HepG2 (cell line): ENCODE measurements around the gene PPP1R7. TPM values are rescaled to one million over a fixed set of nuclear protein-coding genes. Genes with fewer than 3 reads are reported as not detected.
A peak's percentile ranks its signal among the peaks of the same experiment; 100 is the strongest.

Experiments
- ATAC-seq: fragments of 200-7000 bp; cut with Tn5 transposase; 3 replicates; pipeline ENCODE4 v1.9.1; 2020; ENCODE audit warnings: mild to moderate bottlenecking, moderate library complexity
- BruUV-seq: library from RNA; stranded (reverse); fragments of 400-500 nt; replicated peaks from 2 replicates; lab custom pipeline; 2021; lab: Mats Ljungman, UMichigan
- CTCF ChIA-PET: fragments of 300-600 bp; formaldehyde crosslinking; extraction: SDS; loops from one replicate; lab custom pipeline; 2021; ENCODE audit warnings: low total read pairs, inconsistent platforms, low intra/inter-chr PET ratio; lab: Yijun Ruan, JAX
- POLR2A ChIA-PET: fragments of 350-600 bp; sonication (Branson Sonifier 250); formaldehyde crosslinking; loops from one replicate; lab custom pipeline; 2020; ENCODE audit warnings: antibody characterized with exemption, inconsistent platforms; lab: Yijun Ruan, JAX
- DNase-seq: peaks from one replicate; pipeline ENCODE4 v3.0.0-alpha.2; 2015; ENCODE audit warnings: low spot score
- FAIRE-seq: peaks from 3 replicates; lab custom pipeline; 2011; peaks lifted over from hg19 to GRCh38; lab: Jason Lieb, UNC
- H2AFZ ChIP-seq: one replicate; pipeline ENCODE4 v1.6.1; 2011; ENCODE audit warnings: low read length, inconsistent platforms
- H3K27ac ChIP-seq: fragments of 300-600 bp; 3 replicates; pipeline ENCODE4 v1.8.0; 2011; ENCODE audit warnings: mixed run types, mild to moderate bottlenecking, mixed read lengths, low read length, inconsistent platforms; ENCODE audit not compliant: insufficient read depth; ENCODE audit errors: extremely low read length
- H3K27me3 ChIP-seq, 2 experiments: fragments of 200-600 bp in 1 of 2; 2 replicates in 1 of 2; 3 replicates in 1 of 2; pipeline versions ENCODE4 v1.6.0 to v1.8.0; 2011; ENCODE audit warnings: low read length in 2 of 2, mild to moderate bottlenecking in 2 of 2, moderate library complexity in 2 of 2, inconsistent platforms in 1 of 2; ENCODE audit not compliant: insufficient read depth in 2 of 2, control insufficient read depth in 1 of 2
- H3K36me3 ChIP-seq, 2 experiments: fragments of 200-600 bp in 1 of 2; replicated peaks in 1 of 2; 2 replicates in 1 of 2; 3 replicates in 1 of 2; pipeline versions ENCODE4 v1.5.1 to v1.8.0; 2011; ENCODE audit warnings: low read length in 2 of 2, inconsistent platforms in 1 of 2; ENCODE audit not compliant: insufficient read depth in 2 of 2, control insufficient read depth in 1 of 2
- H3K4me1 ChIP-seq: 2 replicates; pipeline ENCODE4 v1.5.1; 2012; ENCODE audit warnings: low read length, inconsistent platforms; ENCODE audit not compliant: insufficient read depth
- H3K4me2 ChIP-seq: 2 replicates; pipeline ENCODE4 v1.6.0; 2011; ENCODE audit warnings: low read depth, low read length, inconsistent platforms
- H3K4me3 ChIP-seq, 3 experiments: fragments of 200-600 bp in 1 of 3; sonication (generic), shearing (Covaris generic) in 1 of 3; replicated peaks in 1 of 3; 2 replicates each; pipeline ENCODE4 v1.5.1; 2011 to 2016; ENCODE audit warnings: low read length in 3 of 3, inconsistent platforms in 2 of 3, low read depth in 2 of 3, mild to moderate bottlenecking in 2 of 3, control low read depth in 1 of 3, mixed read lengths in 1 of 3; ENCODE audit not compliant: insufficient read depth in 1 of 3
- H3K79me2 ChIP-seq: one replicate; pipeline ENCODE4 v1.6.1; 2011; ENCODE audit warnings: low read length, inconsistent platforms; ENCODE audit not compliant: insufficient read depth
- H3K9ac ChIP-seq: 2 replicates; pipeline ENCODE4 v1.6.0; 2011; ENCODE audit warnings: mild to moderate bottlenecking, low read depth, low read length, inconsistent platforms; ENCODE audit not compliant: insufficient read depth
- H3K9me3 ChIP-seq: 2 replicates; pipeline ENCODE4 v1.5.1; 2012; ENCODE audit warnings: mild to moderate bottlenecking, low read length
- H4K20me1 ChIP-seq: 2 replicates; pipeline ENCODE4 v1.6.0; 2011; ENCODE audit warnings: inconsistent platforms, mild to moderate bottlenecking, low read length, moderate library complexity; ENCODE audit not compliant: insufficient read depth
- AGO2 ChIP-seq: fragments of 200-400 bp; formaldehyde crosslinking; optimal IDR thresholded peaks from 2 replicates; pipeline ENCODE3; 2017; ENCODE audit warnings: mild to moderate bottlenecking, low read depth, low read length, moderate library complexity
- TBP ChIP-seq: sonication (generic); formaldehyde crosslinking; IDR thresholded peaks from 2 replicates; pipeline ENCODE4 v1.5.0; 2020; ENCODE audit warnings: missing genetic modification reagents
- WGBS: methylation state at CpG from one replicate; pipeline ENCODE4 v1.1.6; 2017; ENCODE audit warnings: low lambda C conversion rate; 5-methylcytosine and 5-hydroxymethylcytosine counted together
- in situ Hi-C: cut with HindIII; loops from 2 replicates; pipeline ENCODE4 v1.10.0; 2017; ENCODE audit warnings: low pct_unique_long_range_greater_than_20kb; ENCODE audit not compliant: extremely low pct_ligation_motif_present
- intact Hi-C: fragments of 100-400 bp; cut with micrococcal nuclease; formaldehyde crosslinking; loops from one replicate; pipeline ENCODE4 v1.10.0; 2022; ENCODE audit not compliant: unreplicated experiment
- polyA plus RNA-seq, 8 experiments: library from polyadenylated mRNA; depleted of rRNA in 3 of 8; stranded (reverse) in 7 of 8; unstranded in 1 of 8; fragments of >200 nt; fragmentation: Illumina TruSeq in 4 of 8; extraction: Trizol in 4 of 8; gene quantifications; 2 replicates each; pipeline versions ENCODE4 v1.2.1 to v1.2.3, GENCODE V29; 2011 to 2016; ENCODE audit warnings: low read depth in 4 of 8, missing spikeins in 1 of 8, mixed read lengths in 1 of 8; ENCODE audit not compliant: insufficient read depth in 1 of 8
- total RNA-seq, 5 experiments: library from RNA; depleted of rRNA; stranded (reverse); fragments of >200 nt; fragmentation: Illumina TruSeq; extraction: Trizol; gene quantifications; 2 replicates each; pipeline ENCODE4 v1.2.3, GENCODE V29; 2016; ENCODE audit warnings: low read depth in 1 of 5
- TF ChIP-seq, protein P1 (sequence below), 2 experiments: fragments of 450-650 bp in 1 of 2; sonication (generic) in 1 of 2; formaldehyde crosslinking in 1 of 2; IDR thresholded peaks; 2 replicates each; pipeline versions ENCODE4 v1.6.1 to v1.8.0; 2016 to 2022; ENCODE audit warnings: antibody characterized with exemption in 1 of 2, mild to moderate bottlenecking in 1 of 2, missing genetic modification reagents in 1 of 2

Gene PPP1R7
- total and polyA plus RNA-seq, 2 of the 13 experiments (the other 11 are each of a cell fraction or from before 2014, with no cell fraction given) = 33.3 to 67.9 TPM

DNA sequence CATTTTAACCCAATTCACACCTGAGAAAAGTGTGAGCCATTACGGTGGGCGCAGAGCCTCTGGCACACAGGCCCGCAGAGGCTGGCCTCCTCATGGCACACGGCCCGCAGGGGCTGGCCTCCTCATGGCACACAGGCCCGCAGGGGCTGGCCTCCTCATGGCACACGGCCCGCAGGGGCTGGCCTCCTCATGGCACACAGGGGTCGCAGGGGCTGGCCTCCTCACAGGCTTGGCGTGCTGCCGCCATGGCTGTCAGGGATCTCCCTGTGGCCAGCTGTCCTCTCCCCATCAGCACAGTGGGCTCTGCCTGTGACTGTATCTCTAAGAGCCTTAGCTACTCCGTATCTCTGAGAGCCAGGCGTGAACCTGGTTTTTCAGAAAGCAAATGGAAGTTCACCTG is 62.8 kb downstream of the PPP1R7 start (continued):
- TF ChIP-seq, protein P1, sequence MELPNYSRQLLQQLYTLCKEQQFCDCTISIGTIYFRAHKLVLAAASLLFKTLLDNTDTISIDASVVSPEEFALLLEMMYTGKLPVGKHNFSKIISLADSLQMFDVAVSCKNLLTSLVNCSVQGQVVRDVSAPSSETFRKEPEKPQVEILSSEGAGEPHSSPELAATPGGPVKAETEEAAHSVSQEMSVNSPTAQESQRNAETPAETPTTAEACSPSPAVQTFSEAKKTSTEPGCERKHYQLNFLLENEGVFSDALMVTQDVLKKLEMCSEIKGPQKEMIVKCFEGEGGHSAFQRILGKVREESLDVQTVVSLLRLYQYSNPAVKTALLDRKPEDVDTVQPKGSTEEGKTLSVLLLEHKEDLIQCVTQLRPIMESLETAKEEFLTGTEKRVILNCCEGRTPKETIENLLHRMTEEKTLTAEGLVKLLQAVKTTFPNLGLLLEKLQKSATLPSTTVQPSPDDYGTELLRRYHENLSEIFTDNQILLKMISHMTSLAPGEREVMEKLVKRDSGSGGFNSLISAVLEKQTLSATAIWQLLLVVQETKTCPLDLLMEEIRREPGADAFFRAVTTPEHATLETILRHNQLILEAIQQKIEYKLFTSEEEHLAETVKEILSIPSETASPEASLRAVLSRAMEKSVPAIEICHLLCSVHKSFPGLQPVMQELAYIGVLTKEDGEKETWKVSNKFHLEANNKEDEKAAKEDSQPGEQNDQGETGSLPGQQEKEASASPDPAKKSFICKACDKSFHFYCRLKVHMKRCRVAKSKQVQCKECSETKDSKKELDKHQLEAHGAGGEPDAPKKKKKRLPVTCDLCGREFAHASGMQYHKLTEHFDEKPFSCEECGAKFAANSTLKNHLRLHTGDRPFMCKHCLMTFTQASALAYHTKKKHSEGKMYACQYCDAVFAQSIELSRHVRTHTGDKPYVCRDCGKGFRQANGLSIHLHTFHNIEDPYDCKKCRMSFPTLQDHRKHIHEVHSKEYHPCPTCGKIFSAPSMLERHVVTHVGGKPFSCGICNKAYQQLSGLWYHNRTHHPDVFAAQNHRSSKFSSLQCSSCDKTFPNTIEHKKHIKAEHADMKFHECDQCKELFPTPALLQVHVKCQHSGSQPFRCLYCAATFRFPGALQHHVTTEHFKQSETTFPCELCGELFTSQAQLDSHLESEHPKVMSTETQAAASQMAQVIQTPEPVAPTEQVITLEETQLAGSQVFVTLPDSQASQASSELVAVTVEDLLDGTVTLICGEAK (IDR thresholded peaks at IDR 0.05) = no peak
- TF ChIP-seq, protein P1 (CRISPR knock-in tag; IDR thresholded peaks at IDR 0.05) = no peak
- TF ChIP-seq, all 625 proteins: peak for 3

DNA sequence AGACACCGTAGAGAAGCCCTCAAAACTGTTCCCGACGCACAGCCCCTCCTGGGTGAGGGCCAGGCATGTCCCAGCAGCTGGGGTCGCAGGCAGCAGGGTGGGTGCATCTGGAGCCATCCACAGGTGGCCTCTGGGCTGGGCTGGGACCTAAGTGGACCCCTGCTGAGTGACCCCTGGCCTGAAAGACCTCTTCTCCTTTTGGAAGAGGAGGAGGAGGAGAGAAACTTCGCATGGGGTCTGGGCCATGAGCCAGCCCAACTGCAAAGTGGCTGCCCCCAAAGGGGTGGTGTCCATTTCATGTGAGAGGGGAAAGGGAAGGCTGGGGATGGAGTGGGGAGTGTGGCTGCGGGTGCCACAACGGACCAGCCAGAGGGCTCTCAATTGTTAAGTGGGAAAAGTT is 63.3 kb downstream of the PPP1R7 start:
- H3K27ac ChIP-seq = no peak overlapping the region
- no peaks in the 10 kb centered on the region for H3K36me3 ChIP-seq
- FAIRE-seq (no peak), DNase-seq (no peak), ATAC-seq (no peak)
- WGBS = 70% methylated on average over 7 of the region's 7 CpGs
- intact Hi-C loops = no loop called here
- no TSS peak for BruUV-seq
- peaks cover 36% of the 10 kb centered on the region for H3K4me1 ChIP-seq
- peak; percentile 7 for TF ChIP-seq AGO2
- TF ChIP-seq TBP (CRISPR knock-in tag) = no peak
- no peak overlapping the region for H3K9ac ChIP-seq
- H2AFZ ChIP-seq = no peak overlapping the region
- H3K79me2 ChIP-seq = no peaks in the 10 kb centered on the region
- in situ Hi-C loops = loop anchor here (25.0 kb wide), 1 partner anchor 651 kb away; the partner anchor contains the start of genes ANKMY1, DUSP28 and RNPEPL1
- no peak overlapping the region for H3K4me3 ChIP-seq
- no peak overlapping the region for H3K4me2 ChIP-seq
- H3K27me3 ChIP-seq = peaks cover 25 to 54% of the 10 kb centered on the region in 2 experiments
- no peaks in the 10 kb centered on the region for H3K9me3 ChIP-seq
- ChIA-PET CTCF (no interaction called here), POLR2A (no interaction called here)
- no peaks in the 10 kb centered on the region for H4K20me1 ChIP-seq
